ENCODE data around the gene DDX25. TPM values are rescaled to one million over a fixed set of nuclear protein-coding genes. Genes with fewer than 3 reads are reported as not detected.
A peak's percentile ranks its signal among the peaks of the same experiment; 100 is the strongest.
"Not testable (repeated sequence)": the region's sequence is repeated elsewhere in the genome, so short reads cannot be mapped to it uniquely, and the experiment has no call there.

The DDX25 gene
- total RNA-seq, 1 experiment from 2014 or later: not detected

DNA sequence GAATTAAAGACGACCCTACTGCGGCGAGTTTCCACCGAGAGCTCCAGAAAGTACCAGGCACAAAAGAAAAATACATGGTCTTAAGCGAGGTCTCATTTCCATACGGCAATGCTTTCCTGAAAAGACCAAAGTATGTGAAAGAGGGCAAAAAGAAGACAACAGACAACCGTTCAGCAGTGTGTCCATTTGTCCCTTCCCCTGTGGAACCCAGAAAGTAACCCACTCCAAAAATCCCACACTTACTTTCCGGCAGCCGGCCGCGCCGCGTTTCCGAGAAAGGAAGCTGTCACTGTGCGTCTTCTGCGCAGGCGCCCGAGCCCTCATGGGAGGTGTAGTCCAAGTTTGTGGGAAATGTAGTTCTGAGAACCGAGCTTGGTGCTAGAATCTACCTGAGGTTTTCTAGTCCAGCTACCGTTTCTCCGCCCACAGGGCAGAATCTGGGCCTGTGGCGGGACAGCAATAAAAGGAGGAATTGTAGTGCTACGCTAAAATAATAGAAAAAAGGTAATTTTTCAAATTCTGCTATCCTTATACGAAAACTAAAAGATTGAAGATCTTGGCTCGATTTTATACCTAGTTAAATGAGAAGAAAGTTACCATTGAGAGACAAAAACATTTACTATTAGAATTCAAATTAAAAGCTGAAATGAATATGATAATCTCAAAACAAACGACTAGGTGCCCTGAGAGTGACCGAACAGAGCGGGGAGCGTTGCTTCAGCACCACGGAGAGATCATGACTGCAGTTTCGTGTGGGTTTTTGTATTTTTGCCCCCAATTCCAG, 1.2 kb upstream of the DDX25 start, which contains the start of gene PUS3:
PUS3 (minus strand) TSS at position 280 of the 784 bp plus-strand sequence. CDS start 6,922 bp downstream, outside the sequence.
- peak; percentile 74 for DNase-seq (ENCODE audit: extremely low read depth, low read depth)

DNA sequence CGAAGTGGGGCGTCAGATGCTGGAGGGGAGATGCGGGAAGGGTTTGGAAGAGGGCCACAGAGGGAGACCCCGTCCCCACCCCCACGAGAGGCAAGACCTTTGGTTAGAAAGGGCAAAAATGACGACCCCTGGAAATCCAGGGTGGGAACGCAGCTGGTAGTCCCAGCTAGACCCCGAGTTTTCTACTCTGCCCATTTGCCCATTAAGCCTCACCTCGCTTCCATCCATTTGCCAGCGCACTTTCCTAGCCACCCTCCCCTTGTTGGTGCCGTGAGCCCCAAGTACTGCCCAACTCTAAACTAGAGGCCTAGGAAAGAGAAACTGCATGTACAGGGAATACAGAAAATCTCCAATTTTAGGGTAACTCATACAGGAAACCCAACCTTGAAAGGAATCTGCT, 370 bp downstream of the DDX25 start:
- no peak for DNase-seq (ENCODE audit: extremely low read depth, low read depth)

DNA sequence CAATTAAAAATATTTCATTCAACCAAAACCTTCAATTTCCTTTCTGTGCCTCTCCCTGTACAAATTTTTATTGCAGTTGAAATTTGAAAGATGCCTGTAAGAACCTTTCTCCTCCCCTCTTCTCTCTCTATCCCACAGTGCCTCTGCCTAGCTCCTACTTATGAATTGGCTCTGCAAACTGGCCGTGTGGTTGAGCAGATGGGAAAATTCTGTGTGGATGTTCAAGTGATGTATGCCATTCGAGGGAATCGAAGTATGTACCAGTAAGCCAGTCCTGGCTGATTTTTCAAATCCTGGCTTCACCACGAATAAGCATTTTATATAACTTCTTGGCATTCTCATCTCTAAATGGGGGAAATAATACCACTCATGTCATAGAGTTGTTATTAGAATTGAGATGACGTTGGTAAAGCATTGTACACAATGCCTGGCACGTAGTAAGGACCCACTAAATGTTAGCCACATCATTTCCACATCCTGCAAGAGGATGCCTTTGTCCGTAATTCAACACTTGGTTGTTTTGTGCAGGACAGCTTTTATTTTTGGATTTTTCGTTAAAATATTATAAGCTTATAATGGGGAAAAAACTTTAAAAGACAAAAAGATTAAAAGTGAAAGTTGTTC, 6.0 kb downstream of the DDX25 start:
- no peak for DNase-seq (ENCODE audit: extremely low read depth, low read depth)

DNA sequence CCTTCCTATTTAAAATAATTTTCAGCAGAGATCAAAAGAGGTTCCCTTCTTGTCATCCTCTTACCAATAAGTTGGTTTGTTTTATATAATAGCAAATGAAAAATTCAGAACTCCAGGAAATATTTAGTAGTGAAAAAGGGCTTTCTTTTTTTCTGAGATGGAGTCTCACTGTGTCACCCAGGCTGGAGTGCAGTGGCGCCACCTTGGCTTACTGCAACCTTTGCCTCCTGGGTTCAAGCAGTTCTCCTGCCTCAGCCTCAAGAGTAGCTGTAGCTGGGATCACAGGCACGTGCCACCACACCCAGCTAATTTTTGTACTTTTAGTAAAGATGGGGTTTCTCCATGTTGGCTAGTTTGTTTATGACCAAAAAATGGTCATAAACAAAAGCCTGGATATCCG, 10.3 kb downstream of the DDX25 start:
- not testable (repeated sequence) for DNase-seq (ENCODE audit: extremely low read depth, low read depth)

DNA sequence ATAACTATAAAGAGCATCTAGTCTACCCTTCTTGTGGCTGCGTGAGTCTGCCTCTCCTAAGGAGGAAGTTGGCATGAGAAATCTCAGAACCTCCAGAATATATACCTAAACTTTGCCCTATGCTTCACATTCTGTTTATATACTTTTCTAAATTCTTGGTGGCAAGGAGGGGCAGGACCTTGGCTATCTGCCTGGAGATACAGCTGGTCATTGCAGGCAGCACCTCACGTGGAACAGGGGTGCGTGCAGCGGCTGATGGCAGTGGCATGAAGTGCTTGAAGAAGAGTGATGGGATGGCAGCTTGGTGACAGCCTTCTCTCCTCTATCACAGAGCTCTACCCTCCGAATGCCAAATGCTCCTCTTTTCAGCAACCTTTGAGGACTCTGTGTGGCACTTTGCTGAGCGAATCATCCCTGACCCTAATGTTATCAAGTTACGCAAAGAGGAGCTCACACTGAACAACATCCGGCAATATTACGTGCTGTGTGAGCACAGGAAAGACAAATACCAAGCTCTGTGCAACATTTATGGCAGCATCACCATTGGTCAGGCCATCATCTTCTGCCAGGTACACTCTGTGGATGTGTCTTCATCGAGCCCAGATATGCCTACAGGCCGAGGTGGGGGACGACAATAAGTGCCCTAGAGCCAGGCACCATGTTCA, 12.5 kb downstream of the DDX25 start:
- DNase-seq (ENCODE audit: extremely low read depth, low read depth): no peak

DNA sequence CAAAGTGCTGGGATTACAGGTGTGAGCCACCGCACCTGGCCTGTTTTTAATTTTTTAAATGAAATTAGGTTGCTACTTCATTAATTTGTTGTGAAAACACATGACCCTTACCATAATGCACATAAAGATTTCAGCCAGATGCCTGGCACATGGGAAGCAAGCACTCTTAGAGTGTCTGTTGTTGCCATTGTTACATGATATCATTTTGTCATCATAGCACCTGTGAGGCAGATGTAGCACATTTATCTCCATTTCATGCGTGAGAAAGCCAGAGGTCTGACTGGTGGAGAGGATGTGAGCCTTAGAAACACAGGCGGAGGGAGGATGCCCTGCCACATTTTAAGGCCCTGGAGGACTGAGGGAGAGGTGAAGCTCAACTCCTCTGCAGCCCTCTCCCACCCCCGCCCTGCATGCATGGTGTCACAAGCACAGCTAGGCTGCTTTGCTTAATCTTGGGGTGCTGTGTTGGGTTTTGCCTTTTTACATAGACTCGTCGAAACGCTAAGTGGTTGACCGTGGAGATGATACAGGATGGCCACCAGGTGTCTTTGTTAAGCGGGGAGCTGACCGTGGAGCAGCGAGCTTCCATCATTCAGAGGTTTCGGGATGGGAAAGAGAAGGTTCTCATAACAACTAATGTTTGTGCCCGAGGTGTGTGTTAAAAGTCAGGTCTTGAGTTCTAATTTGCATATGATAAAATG, 14.0 kb downstream of the DDX25 start:
- DNase-seq (ENCODE audit: extremely low read depth, low read depth): no peak

DNA sequence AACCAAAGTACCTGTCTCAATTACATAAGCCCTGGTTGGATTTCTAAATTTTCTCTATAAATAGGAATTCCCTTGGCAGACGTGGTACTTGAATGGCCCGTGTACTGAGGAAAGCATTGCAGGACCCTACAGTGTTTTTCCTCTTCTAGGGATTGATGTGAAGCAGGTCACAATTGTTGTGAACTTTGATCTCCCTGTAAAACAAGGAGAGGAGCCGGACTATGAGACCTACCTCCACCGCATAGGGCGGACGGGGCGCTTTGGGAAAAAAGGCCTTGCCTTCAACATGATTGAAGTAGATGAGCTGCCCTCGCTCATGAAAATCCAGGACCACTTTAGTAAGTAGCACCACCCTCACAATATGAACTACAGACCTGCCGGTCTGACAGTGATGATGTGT, 16.7 kb downstream of the DDX25 start:
- DNase-seq (ENCODE audit: extremely low read depth, low read depth): no peak

DNA sequence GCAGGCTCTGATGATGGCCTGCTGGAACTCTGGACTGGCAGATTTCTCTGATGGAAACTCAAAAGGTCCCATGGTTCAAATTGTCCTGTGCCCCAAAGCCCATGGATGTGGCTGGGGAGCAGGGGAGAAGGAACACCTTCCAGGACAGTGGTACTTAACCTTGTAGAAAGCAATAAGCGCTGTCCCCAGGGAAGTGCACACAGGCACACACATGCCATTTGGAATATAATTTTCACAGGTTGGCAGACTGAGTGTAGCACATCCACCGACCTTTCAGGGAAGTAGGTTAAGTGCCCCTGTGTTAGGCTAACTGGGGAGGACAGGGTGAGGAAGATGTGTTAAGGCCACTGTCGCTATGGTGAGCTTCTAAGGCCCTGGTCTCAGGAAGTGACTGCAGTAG, 17.8 kb downstream of the DDX25 start:
- no peak for DNase-seq (ENCODE audit: extremely low read depth, low read depth)

DNA sequence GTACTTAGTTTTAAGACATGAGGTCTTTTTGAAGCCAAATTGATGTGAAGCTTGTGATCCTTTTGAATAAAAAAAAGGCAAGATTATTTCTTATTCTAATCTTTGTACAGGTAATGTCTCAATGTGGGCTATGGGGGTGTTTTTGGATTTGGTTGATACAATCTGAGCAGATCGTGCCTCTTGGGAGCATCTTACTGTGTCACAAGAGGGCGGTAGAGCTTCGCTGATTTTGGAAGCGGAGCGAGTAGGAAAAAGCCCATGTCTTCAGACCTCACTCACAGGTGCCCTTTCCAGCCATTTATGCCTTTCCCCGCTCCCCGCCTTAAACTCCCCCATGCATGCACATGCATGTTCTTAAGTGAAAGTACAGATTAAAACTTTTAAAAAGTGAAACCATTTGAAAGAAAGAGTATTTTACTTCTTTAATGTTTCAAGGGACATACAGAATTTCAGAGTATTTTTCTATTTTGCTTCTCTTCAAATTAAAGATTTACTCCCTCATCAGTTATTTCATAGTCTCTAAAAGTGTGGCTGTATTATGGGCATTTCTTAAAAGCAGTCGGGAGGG, 18.8 kb downstream of the DDX25 start:
- peak; percentile 63 for DNase-seq (ENCODE audit: extremely low read depth, low read depth)

DNA sequence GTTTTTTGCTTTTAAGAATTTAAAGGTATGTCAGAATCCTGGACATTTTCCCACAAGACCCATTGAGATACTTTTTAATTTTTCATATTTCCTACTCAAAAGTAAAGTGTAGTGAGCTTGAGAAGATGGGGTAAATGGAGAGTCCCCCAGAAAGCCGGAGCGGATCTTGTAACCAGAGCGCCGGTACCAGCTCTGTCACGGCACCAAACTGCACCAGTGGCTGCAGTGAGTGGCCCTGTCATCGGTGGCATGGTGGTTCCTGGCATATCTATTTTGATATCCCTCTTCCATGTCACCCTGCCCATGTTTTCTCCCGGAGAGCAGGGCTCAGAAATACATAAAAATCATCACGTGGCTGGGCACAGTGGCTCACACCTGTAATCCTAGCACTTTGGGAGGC, 19.3 kb downstream of the DDX25 start:
- no peak for DNase-seq (ENCODE audit: extremely low read depth, low read depth)

DNA sequence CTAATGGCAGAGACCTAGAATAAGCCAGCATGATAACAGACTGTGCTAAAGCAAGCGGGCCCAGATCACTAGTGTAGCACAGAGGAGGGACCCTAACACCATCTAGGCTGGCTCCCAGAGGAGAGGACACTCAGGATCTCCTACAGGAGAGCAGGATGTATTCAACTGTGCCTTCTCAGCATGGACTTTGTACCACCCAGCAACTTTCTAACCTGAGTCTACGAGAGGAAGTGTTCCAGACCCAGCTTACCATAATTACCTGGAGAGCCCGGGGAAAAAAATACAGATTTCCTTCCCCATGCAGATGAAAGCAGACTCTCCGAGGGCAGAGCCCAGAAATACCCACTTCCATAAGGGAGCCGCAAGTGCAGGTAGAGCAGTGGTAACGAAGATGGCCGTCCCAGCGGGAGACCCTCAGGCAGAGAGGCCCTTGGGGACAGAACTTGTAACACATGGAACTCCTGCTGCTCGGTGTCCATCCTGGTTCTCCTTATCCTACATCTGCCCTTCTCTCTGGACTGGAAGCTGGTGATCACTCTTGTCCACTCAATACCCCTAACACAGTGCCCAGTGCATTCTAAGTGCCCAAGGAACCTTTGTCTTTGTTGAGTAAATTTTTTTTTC, 20.2 kb downstream of the DDX25 start:
- no peak for DNase-seq (ENCODE audit: extremely low read depth, low read depth)

DNA sequence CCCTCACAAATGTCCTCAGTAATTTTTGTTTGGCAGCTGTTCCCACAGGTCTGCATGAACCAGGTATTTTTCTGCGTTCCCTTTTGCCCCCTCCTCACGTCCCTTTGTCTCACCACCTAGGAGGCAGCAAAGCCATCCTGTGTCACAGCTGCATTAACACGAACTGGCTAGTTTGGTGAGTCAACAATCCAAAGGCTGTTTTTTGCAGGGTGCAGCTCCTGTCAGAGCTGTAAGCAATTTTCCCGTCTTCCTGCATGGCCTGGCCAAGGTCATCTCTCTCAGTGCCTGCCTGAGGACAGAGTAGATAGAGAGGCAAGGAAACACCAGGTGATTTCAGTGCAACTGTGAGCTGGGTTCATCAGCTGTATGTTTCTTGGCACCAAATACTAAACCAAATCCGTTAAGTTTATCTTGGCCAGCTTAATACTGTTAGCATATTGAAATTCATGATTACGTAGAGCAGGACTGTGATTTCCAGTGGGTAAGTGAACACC, 21.0 kb downstream of the DDX25 start:
- DNase-seq (ENCODE audit: extremely low read depth, low read depth): no peak

DNA sequence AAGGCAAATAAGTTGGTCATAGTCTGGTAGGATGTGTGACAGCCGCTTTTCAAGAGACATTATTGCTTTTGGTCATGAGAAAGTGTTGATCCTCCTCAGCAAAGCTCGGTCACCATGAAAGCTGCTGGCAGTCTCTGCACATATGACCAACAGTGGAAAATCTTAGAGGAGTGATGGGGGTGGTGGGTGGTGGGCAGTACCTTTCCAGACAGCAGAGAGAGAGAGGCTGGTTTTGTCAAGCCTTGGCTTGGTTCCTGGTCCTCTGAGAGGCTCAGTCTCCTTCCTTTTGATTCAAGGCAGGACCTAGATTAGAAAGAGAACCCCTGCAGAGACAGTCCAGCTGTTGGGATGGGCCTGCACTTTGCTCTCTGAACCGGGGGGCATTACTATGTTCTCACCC, 21.5 kb downstream of the DDX25 start:
- no peak for DNase-seq (ENCODE audit: extremely low read depth, low read depth)

DNA sequence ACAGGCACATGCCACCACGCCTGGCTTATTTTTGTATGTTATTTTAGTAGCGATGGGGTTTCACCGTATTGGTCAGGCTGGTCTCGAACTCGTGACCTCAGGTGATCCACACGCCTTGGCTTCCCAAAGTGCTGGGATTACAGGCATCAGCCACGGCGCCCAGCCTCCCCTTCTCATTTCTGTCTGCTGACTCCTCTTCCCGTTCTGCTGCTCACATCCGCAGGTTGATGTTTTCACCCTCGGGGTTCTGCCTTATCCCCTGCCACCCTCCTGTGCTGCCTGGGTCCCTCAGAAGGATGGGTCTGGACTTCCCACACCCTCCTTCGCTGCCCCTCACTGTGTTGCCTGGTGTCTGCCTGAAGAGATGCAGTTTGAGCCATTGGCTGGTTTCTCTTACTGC, 22.4 kb downstream of the DDX25 start:
- DNase-seq (ENCODE audit: extremely low read depth, low read depth): no peak

DNA sequence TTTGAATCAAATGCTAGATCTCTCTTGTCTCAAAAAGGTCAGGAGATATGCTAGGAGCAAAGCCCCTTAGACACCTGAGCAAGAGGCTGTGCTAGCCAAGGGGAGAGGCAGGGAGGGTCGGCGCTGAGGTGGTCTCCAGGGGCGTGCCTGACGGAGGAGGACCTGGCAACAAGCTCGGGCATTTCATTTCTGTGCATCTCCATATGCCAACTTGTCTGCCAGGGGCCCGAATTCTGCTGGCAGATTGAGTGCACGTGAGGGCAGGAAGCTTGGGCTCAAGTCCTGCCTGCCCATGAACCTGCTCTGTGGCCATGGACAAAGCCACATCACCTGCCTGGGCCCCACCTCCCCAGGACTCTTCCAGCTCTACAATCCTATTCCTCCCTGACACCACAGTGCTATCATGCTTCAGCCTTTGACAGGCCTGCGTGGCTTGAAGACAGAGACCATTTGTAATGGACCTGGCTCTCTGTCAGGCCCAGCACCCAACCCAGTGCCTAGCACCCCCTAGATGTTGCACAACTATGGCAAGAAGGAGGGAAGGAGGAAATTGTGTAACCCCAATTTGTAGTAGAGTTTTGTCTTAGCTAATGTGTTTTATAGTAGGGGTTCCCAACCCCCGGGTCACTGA, 25.3 kb downstream of the DDX25 start:
- no peak for DNase-seq (ENCODE audit: extremely low read depth, low read depth)

DNA sequence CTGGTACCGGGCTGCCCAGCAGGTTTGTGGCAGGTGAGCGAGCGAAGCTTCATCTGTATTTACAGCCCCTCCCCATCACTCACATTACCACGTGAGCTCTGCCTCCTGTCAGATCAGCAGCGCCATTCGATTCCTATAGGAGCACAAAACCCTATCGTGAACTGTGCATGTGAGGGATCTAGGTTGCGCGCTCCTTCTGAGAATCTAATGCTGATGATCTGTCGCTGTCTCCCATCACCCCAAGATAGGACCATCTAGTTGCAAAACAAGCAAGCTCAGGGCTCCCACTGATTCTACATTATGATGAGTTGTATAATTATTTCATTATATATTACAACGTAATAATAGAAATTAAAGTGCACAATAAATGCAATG, 25.8 kb downstream of the DDX25 start:
- no peak for DNase-seq (ENCODE audit: extremely low read depth, low read depth)

DNA sequence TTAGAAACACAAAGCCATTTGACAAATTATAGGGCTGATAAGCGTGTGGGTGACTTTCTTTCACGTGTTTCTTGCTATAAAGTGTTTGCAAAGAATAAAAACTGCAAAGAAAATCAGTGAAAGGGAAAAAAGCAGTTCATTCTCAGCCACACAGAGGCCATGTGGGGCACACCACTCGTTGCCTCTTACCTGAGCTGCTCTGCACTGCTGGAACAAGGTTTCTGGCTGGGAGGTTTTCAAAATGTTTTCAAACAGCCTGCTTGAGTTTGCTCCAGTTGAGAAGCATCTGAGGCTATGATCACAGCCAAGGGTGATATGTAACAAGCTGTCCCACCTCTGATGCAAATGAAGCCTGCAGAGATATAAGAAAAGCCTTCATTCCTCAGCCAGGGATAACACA, 26.8 kb downstream of the DDX25 start:
- no peak for DNase-seq (ENCODE audit: extremely low read depth, low read depth)

DNA sequence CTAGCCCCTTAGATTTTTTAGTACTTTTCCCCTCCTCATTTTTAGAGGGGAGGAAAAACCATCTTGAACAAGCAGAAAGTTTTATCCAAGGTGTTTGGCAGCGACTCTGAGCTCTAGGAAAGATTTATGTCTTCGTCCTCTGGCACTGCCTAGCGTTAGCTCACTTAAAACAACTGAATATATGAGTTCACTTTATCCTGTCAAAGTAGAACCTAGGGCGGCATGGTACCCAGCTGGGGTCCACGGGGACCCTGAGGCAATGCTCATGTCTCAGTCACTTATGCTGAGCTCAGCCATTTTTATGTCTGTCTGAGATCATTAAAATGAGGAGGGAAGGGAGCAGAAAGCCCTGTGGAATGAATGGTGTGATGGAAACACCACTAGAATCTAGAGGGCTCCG, 27.4 kb downstream of the DDX25 start:
- no peak for DNase-seq (ENCODE audit: extremely low read depth, low read depth)

DNA sequence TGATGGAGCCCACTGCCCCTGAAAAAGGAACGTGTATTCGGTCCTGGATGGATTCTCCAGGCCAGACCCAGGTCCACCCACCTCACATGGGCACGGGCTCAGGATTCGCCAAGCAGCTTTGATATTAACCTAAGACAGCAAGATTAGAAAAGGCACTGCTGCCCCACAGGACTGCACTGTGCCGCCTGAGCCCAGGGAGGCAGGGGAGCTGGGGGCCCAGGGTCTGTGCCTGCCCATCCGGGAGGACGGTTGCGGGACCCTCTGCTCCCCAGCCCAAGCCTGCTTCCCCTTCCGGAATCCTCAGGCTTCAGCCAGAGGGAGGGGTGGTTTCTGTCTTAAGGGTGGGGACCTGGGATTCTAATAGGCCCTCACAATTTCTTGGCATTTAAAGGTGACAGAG, 28.0 kb downstream of the DDX25 start:
- no peak for DNase-seq (ENCODE audit: extremely low read depth, low read depth)
